ENCODE measurements around the gene THAP9.

DNA sequence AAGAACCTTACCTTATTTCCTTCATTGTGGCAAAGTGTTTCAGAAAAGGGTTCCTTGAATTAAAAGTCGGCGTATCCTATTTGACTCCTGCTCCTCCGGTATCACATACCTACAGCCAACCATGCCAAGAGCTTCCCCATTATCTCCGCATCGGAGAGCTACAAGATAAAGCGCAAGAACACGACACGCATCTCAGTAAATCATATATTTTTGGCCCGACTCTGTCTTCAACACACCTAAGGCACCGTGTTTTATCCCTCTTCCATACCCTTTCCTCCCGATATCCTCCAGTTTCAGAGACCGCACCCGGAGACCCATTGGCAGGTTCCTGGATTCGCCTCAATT, 497 bp upstream of the THAP9 start:
- no peak for TF ChIP-seq POLR2AphosphoS5 (IDR thresholded peaks at IDR 0.05)
- no peak for TF ChIP-seq EP300 (IDR thresholded peaks at IDR 0.05)

Measured in sigmoid colon (tissue), 4 donors.